IMR-90 (cell line): ENCODE measurements around the gene ADAM17. TPM values are rescaled to one million over a fixed set of nuclear protein-coding genes. Genes with fewer than 3 reads are reported as not detected.

Experiments
- ATAC-seq: fragments of 200-7000 bp; cut with Tn5 transposase; 2 replicates; pipeline ENCODE4 v1.9.1; 2020; ENCODE audit warnings: low read depth, mild to moderate bottlenecking, moderate library complexity
- BruUV-seq: library from RNA; stranded (reverse); fragments of 400-500 nt; replicated peaks from 2 replicates; lab custom pipeline; 2021; lab: Mats Ljungman, UMichigan
- CTCF ChIA-PET: fragments of 300-600 bp; formaldehyde crosslinking; extraction: SDS; loops from one replicate; lab custom pipeline; 2021; ENCODE audit warnings: antibody characterized with exemption; lab: Yijun Ruan, JAX
- POLR2A ChIA-PET: fragments of 300-600 bp; sonication (Branson Sonifier 250); formaldehyde crosslinking; loops from one replicate; lab custom pipeline; 2022; ENCODE audit warnings: antibody characterized with exemption; ENCODE audit not compliant: unreplicated experiment; lab: Charles Lee
- DNase-seq: peaks from one replicate; pipeline ENCODE4 v3.0.0; 2013
- H2AFZ ChIP-seq: replicated peaks from 2 replicates; pipeline ENCODE3; 2013; ENCODE audit warnings: low read length, mild to moderate bottlenecking; ENCODE audit not compliant: poor library complexity
- H2AK5ac ChIP-seq: 2 replicates; pipeline ENCODE4 v1.6.1; 2013; ENCODE audit warnings: low read depth, low read length, inconsistent platforms
- H2AK9ac ChIP-seq: replicated peaks from 2 replicates; pipeline ENCODE3; 2013; ENCODE audit warnings: mild to moderate bottlenecking, low read depth, low read length, moderate library complexity; ENCODE audit not compliant: poor library complexity
- H2BK120ac ChIP-seq: 2 replicates; pipeline ENCODE4 v1.6.1; 2013; ENCODE audit warnings: low read depth, low read length, inconsistent platforms
- H2BK15ac ChIP-seq: 3 replicates; pipeline ENCODE4 v1.6.1; 2013; ENCODE audit warnings: low read depth, low read length, inconsistent platforms
- H2BK20ac ChIP-seq: 2 replicates; pipeline ENCODE4 v1.6.1; 2013; ENCODE audit warnings: low read depth, mild to moderate bottlenecking, inconsistent platforms, low read length, moderate library complexity
- H2BK5ac ChIP-seq: 2 replicates; pipeline ENCODE4 v1.6.1; 2013; ENCODE audit warnings: mild to moderate bottlenecking, low read depth, low read length, inconsistent platforms; ENCODE audit not compliant: poor library complexity, severe bottlenecking
- H3K14ac ChIP-seq: replicated peaks from 2 replicates; pipeline ENCODE4 v1.6.1; 2013; ENCODE audit warnings: low read depth, low read length, inconsistent platforms
- H3K18ac ChIP-seq: 2 replicates; pipeline ENCODE4 v1.6.1; 2013; ENCODE audit warnings: low read depth, low read length, control low read depth
- H3K23ac ChIP-seq: 2 replicates; pipeline ENCODE4 v1.6.1; 2013; ENCODE audit warnings: low read depth, low read length, inconsistent platforms
- H3K27ac ChIP-seq: 2 replicates; pipeline ENCODE4 v1.5.1; 2013; ENCODE audit warnings: mild to moderate bottlenecking, control low read depth, low read length; ENCODE audit not compliant: insufficient read depth
- H3K27me3 ChIP-seq: 2 replicates; pipeline ENCODE4 v1.6.1; 2013; ENCODE audit warnings: low read length; ENCODE audit not compliant: control insufficient read depth, insufficient read depth
- H3K36me3 ChIP-seq: 2 replicates; pipeline ENCODE4 v1.6.1; 2013; ENCODE audit warnings: low read length, mixed read lengths; ENCODE audit not compliant: control insufficient read depth, insufficient read depth
- H3K4ac ChIP-seq: 2 replicates; pipeline ENCODE4 v1.6.1; 2013; ENCODE audit warnings: low read depth, low read length, inconsistent platforms
- H3K4me1 ChIP-seq: 2 replicates; pipeline ENCODE4 v1.6.1; 2013; ENCODE audit warnings: low read length, mixed read lengths; ENCODE audit not compliant: control insufficient read depth, insufficient read depth
- H3K4me2 ChIP-seq: 2 replicates; pipeline ENCODE4 v1.6.1; 2013; ENCODE audit warnings: low read depth, mild to moderate bottlenecking, control low read depth, low read length, moderate library complexity
- H3K4me3 ChIP-seq: 2 replicates; pipeline ENCODE4 v1.5.1; 2013; ENCODE audit warnings: low read depth, mild to moderate bottlenecking, control low read depth, low read length, moderate library complexity; ENCODE audit not compliant: insufficient read depth
- H3K56ac ChIP-seq: 2 replicates; pipeline ENCODE4 v1.6.1; 2013; ENCODE audit warnings: low read length, inconsistent platforms; ENCODE audit not compliant: insufficient read depth; ENCODE audit errors: extremely low read depth
- H3K79me1 ChIP-seq, 2 experiments: 2 replicates each; pipeline ENCODE4 v1.6.1; 2013; ENCODE audit warnings: low read length in 2 of 2, inconsistent platforms in 1 of 2, low read depth in 1 of 2
- H3K9ac ChIP-seq: 2 replicates; pipeline ENCODE4 v1.6.1; 2013; ENCODE audit warnings: low read depth, low read length, control low read depth
- H3K9me1 ChIP-seq: 2 replicates; pipeline ENCODE4 v1.6.1; 2013; ENCODE audit warnings: low read length, inconsistent platforms; ENCODE audit not compliant: insufficient read depth
- H3K9me3 ChIP-seq: 2 replicates; pipeline ENCODE4 v1.6.1; 2013; ENCODE audit warnings: low read length; ENCODE audit not compliant: control insufficient read depth, insufficient read depth
- H4K20me1 ChIP-seq: 2 replicates; pipeline ENCODE4 v1.6.1; 2013; ENCODE audit warnings: low read length, inconsistent platforms; ENCODE audit not compliant: insufficient read depth
- H4K5ac ChIP-seq: 2 replicates; pipeline ENCODE4 v1.6.1; 2013; ENCODE audit warnings: mild to moderate bottlenecking, low read depth, low read length, control low read depth
- H4K8ac ChIP-seq, 2 experiments: 2 replicates each; pipeline ENCODE4 v1.6.1; 2013; ENCODE audit warnings: low read depth in 2 of 2, low read length in 2 of 2, control low read depth in 1 of 2, inconsistent platforms in 1 of 2
- H4K91ac ChIP-seq: 2 replicates; pipeline ENCODE4 v1.6.1; 2013; ENCODE audit warnings: low read depth, low read length, inconsistent platforms; ENCODE audit not compliant: insufficient read depth
- CEBPB ChIP-seq: IDR thresholded peaks from 2 replicates; pipeline ENCODE4 v1.6.1; 2012; ENCODE audit warnings: low read depth, low read length, improper control_type of control experiment
- CHD1 ChIP-seq: IDR thresholded peaks from 2 replicates; pipeline ENCODE4 v1.6.1; 2012; ENCODE audit warnings: low read depth, low read length, improper control_type of control experiment
- FOS ChIP-seq: fragments of 150-350 bp; IDR thresholded peaks from 2 replicates; pipeline ENCODE4 v1.6.1; 2016; ENCODE audit warnings: low read depth, low read length
- MAFK ChIP-seq: IDR thresholded peaks from 2 replicates; pipeline ENCODE4 v1.6.1; 2012; ENCODE audit warnings: low read depth, low read length, improper control_type of control experiment
- MAZ ChIP-seq: IDR thresholded peaks from 2 replicates; pipeline ENCODE4 v1.6.1; 2012; ENCODE audit warnings: low read depth, mild to moderate bottlenecking, low read length, improper control_type of control experiment, moderate library complexity, borderline replicate concordance
- POLR2A ChIP-seq: IDR thresholded peaks from 2 replicates; pipeline ENCODE4 v1.6.1; 2012; ENCODE audit warnings: mild to moderate bottlenecking, low read depth, low read length
- RCOR1 ChIP-seq: IDR thresholded peaks from 2 replicates; pipeline ENCODE4 v1.6.1; 2012; ENCODE audit warnings: mild to moderate bottlenecking, low read length, improper control_type of control experiment; ENCODE audit not compliant: insufficient replicate concordance
- RFX5 ChIP-seq: IDR thresholded peaks from 2 replicates; pipeline ENCODE4 v1.8.0; 2012; ENCODE audit warnings: low read depth, mild to moderate bottlenecking, low read length, moderate library complexity
- SMC3 ChIP-seq: fragments of 150-350 bp; IDR thresholded peaks from 2 replicates; pipeline ENCODE4 v1.6.1; 2016; ENCODE audit warnings: low read depth, mild to moderate bottlenecking, antibody characterized with exemption, low read length, moderate library complexity
- WGBS, 2 experiments: methylation state at CpG; one replicate each; pipeline versions ENCODE4 v1.1.5 to v1.1.7; 2013; ENCODE audit warnings: missing lambda C conversion rate in 2 of 2; ENCODE audit not compliant: insufficient read length in 1 of 2; ENCODE audit errors: extremely low coverage in 2 of 2; 5-methylcytosine and 5-hydroxymethylcytosine counted together
- dilution Hi-C: fragments of 300-500 bp; cut with HindIII; formaldehyde crosslinking; loops from one replicate; pipeline ENCODE4 v1.14.3; 2018; ENCODE audit warnings: low sequenced_read_pairs; ENCODE audit not compliant: unreplicated experiment
- in situ Hi-C: fragments of 300-500 bp; cut with MboI; formaldehyde crosslinking; loops from 3 replicates; pipeline ENCODE4 v1.14.3; 2019; ENCODE audit warnings: low sequenced_read_pairs, inconsistent platforms, mixed read lengths
- intact Hi-C: fragments of 100-400 bp; cut with micrococcal nuclease; formaldehyde crosslinking; loops from 2 replicates; pipeline ENCODE4 v1.10.0; 2022
- polyA plus RNA-seq, 3 experiments: library from polyadenylated mRNA; depleted of rRNA; stranded (reverse); fragments of >200 nt; gene quantifications; 2 replicates each; pipeline ENCODE4 v1.2.3, GENCODE V29; 2012; ENCODE audit warnings: low replicate concordance in 1 of 3
- total RNA-seq: library from RNA; depleted of rRNA; stranded (reverse); fragments of >200 nt; gene quantifications from 2 replicates; pipeline ENCODE4 v1.2.3, GENCODE V29; 2012
- TF ChIP-seq, protein P1 (sequence below): fragments of 150-350 bp; IDR thresholded peaks from 2 replicates; pipeline ENCODE4 v1.6.1; 2016; ENCODE audit warnings: low read depth, mild to moderate bottlenecking, low read length, moderate library complexity, borderline replicate concordance

The ADAM17 gene
- total and polyA plus RNA-seq, 2 of the 4 experiments (the other 2 are of a cell fraction), result 9.6 to 34.4 TPM

DNA sequence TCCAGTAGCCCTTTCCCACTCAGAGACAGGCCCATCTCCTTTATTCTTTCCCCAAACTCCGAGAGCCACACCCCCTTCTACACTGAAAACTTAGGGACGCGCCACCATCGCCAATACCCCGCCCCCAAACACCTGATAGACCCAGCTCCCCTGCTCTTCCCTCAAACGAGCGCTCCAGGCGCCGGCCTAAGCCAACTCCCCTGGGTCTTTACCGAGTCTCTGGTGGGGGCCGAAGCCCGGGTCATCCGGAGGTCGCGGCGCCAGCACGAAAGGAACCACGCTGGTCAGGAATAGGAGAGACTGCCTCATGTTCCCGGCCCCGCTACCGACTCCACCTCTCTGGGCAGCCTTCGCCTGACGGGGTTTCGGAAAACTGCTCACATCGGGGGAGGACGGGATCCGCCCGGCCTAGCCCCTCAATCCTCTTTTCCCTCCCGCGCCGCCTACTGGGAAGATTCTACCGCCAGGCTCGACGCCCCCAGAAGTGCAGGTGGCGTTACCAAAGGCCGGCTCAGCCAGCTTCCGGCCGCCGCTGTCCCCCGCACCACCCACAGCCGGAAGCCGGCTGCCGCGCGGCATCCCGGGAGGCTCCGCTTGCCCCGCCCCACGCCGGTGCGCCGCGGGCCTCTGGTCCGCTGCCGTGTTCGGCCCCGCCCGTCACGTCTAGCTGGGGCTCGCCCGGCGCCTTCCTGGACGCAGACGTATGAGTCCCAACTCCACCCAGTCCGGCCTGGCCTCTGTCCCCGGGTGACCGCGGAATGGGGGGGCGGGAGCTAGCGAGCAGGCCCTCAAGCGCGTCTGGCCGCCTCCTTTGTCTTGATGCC is at the start of gene ADAM17 (continued):
- TF ChIP-seq CHD1 (0 out of 2 replicates have a peak, but pooled peaks have one; percentile 78), RFX5 (no peak), SMC3 (0 out of 2 replicates have a peak, but pooled peaks have one; percentile 6)
- TF ChIP-seq, protein P1, sequence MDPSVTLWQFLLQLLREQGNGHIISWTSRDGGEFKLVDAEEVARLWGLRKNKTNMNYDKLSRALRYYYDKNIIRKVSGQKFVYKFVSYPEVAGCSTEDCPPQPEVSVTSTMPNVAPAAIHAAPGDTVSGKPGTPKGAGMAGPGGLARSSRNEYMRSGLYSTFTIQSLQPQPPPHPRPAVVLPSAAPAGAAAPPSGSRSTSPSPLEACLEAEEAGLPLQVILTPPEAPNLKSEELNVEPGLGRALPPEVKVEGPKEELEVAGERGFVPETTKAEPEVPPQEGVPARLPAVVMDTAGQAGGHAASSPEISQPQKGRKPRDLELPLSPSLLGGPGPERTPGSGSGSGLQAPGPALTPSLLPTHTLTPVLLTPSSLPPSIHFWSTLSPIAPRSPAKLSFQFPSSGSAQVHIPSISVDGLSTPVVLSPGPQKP, result 0 out of 2 replicates have a peak, but pooled peaks have one; percentile 63

DNA sequence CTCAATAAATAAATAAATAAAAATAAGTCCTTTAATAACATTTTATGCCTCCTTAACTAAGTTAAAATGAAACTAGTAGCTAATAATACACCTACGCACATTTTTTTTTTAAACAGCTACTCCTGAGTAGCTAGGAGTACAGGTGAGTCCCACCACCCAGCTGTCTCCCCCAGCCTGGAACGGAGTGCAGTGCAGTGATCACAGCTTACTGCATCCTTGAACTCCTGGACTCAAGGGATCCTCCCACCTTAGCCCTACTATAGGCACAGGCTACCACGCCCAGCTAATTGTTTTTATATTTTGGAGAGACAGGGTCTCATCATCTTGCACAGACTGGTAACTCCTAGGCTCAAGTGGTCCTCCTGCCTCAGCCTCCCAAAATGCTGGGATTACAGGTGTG is 46.8 kb upstream of the ADAM17 start:
- TF ChIP-seq POLR2A (no peak), FOS (no peak), SMC3 (no peak), MAZ (no peak), RCOR1 (no peak), MAFK (no peak), CEBPB (no peak)
- TF ChIP-seq, protein P1, result no peak
- Histone ChIP-seq H2BK20ac (no peak overlapping the region), H2BK15ac (no peak overlapping the region), H3K36me3 (peaks cover 23% of the 10 kb centered on the region), H3K4me1 (0 out of 2 replicates have a peak, but pooled peaks cover 1% of the 10 kb centered on the region), H4K91ac (no peak overlapping the region), H3K18ac (no peak overlapping the region), H4K20me1 (peaks cover 90% of the 10 kb centered on the region), H3K56ac (no peak overlapping the region), H4K8ac (no peak overlapping the region), H3K9me3 (peaks cover 13% of the 10 kb centered on the region), H3K4me3 (no peak overlapping the region), H3K79me1 (peaks cover 18 to 61% of the 10 kb centered on the region in 2 experiments), H3K9ac (no peak overlapping the region), H2AFZ (no peak overlapping the region), H3K4me2 (no peak overlapping the region), H3K27ac (no peak overlapping the region), H3K23ac (no peak overlapping the region), H2AK5ac (no peak overlapping the region), H3K27me3 (no peaks in the 10 kb centered on the region), H2BK5ac (no peak overlapping the region), H3K4ac (no peak overlapping the region), H4K5ac (no peak overlapping the region), H2AK9ac (no peak overlapping the region), H2BK120ac (no peak overlapping the region), H3K14ac (no peak overlapping the region), H3K9me1 (no peaks in the 10 kb centered on the region; the same call in 1 of the 2 replicates)
- no CpG with 5 or more reads among the region's 3 CpGs for WGBS, 2 experiments
- BruUV-seq, result no TSS peak
- ATAC-seq, result no peak
- no peak for DNase-seq
- in situ Hi-C loops, result no loop called here
- CTCF ChIA-PET, result no interaction called here
- dilution Hi-C loops, result no loop called here
- intact Hi-C loops, result no loop called here
- POLR2A ChIA-PET, result no interaction called here
